Measurements from ENCODE around the gene COL23A1. TPM values are rescaled to one million over a fixed set of nuclear protein-coding genes. Genes with fewer than 3 reads are reported as not detected.

The COL23A1 gene
- total RNA-seq, 1 donor from 2014 or later: not detected

DNA sequence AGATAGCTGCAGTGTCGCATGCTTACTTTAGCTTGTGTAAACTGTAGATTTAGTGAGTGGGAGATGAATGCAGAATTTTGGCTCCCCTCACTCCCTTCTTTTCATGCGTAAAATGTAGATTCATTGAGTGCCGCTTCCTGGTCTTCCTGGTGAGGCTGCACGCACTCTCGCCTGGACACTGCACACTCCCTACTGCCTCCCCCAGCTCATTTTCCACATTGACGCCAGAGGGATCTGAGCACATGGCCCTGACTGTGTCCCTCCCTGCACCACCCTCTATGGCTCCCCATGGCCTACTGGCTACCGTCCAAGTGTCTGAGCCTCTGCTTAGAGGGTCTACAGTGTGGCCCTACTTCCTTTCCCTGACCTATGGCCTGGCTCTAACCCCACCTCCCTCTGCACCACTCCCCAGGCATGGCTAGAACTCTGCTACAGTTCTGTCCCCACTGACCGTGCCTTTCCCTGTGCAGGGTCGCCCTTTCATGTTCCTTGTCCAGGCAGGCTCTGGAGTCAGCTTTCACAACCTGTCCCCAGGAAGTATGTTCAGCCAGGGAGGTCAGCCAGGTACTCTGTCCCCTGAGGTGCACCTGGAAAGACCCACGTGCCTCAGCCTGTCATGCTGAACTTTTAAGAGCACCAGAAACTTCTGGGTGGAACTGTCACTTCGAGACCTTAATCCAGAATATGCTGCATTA is 160.6 kb downstream of the COL23A1 start:
- no peak for DNase-seq (ENCODE audit: extremely low read depth, low read depth, low spot score)

DNA sequence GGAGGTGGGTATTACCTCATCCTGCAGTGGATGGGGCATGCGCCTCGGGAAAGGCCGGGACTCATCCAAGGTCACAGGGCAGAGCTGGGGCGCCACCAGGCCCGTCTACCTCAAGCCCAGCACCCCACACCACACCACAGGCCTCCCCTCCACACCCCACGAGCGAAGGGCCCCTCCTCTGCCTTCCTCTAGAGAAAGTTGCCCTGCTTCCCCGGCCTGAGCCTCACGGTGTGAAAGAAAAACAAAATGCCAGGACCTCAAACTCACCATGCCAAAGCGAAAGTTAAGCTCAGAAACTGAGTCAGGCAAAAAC is 161.1 kb downstream of the COL23A1 start:
- no peak for DNase-seq (ENCODE audit: extremely low read depth, low read depth, low spot score)

DNA sequence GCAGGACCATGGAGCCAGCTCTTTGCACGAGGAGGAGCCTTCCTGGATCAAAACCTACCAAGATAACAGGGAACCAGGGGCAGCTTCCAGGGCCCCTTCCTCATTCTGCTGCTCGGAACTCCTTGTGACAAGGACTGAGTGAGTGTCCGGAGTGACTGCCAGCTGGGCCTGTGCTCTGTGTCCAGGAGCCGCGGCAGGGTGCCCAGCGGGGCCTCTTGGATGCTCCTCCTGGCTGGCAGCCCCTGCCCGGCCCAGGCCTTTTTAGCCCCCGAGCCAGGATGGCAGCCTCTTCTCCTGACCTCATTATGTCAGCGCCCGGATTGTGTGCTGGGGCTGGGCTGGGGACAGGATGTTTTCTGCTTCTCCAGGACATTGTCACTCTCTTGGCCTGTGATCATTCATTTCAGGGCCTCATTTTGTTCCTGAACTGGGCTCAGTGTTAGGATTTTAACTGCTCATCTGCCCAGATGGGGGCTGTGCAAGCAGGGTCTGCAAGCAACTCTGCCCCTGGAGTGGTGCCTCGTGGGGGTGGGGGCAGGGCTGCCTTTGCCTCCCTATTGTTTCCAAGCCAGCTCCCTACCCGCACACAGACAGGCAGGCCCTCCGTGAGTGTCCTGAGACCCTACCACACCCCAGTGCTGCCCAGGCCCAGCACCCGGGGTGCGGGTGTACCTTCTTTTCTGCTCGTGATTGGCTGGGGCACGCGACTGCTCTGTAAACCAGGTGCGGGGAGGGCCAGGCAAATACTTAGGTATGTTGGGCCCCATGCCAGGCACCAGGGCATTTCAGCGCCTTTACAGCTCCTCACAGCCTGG is 161.6 kb downstream of the COL23A1 start:
- no peak for DNase-seq (ENCODE audit: extremely low read depth, low read depth, low spot score)

DNA sequence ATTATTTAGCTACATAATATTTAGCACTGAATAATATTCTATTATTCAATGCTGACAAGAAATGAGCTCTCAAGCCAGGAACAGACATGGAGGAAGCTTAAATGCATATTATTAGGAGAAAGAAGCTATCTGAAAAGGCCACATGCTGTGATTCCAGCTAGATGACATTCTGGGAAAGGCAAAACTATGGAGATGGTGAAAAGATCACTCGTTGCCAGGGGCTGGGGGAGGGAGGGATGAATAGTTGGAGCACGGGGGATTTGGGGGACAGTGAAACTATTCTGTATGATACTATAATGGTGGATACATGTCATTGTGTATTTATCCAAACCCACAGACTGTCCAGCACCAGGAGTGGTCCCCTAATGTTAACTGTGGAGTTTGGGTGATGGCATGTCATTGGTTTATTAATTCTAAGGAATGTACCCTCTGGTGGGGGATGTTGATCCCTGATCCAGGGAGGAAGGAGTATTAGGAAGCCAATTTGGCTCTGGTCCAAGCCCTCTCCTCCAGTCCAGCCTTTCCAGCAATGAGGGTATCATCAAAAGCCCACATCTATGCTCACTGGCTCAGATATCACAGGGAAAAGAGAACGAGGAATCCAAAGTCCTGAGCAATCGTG is 162.5 kb downstream of the COL23A1 start:
- no peak for DNase-seq (ENCODE audit: extremely low read depth, low read depth, low spot score)

DNA sequence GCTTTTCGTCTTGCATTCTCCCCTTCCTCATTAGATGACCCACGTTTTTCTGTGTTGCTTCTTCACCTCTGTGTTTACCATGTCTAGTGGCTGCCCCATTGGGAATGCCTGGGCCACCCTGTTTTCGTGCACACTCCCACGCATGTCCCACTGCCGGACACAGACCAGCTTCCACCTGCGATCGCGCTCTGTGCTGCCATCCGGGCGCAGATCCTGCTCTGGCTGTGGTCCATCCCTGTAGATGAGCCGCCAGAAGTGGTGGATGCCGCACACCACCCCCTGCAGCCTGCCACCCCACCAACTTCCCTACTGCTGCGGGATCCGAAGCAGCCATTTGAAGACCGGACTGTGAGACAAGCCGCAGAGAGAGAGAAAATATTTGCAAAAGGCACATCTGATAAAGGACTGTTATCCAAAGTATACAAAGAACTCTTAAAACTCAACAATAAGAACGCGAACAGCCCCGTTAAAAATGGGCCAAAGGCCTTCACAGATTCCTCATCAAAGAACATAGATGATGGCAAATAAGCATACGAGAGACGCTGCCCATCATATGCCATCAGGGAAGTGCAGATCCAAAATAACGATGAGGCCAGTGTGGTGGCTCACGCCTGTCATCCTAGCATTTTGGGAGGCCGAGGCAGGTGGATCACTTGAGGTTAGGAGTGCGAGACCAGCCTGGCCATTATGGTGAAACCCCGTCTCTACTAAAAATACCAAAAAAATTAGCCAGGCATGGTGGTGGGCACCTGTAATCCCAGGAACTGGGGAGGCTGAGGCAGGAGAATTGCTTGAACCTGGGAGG is 163.7 kb downstream of the COL23A1 start:
- DNase-seq (ENCODE audit: extremely low read depth, low read depth, low spot score): no peak

DNA sequence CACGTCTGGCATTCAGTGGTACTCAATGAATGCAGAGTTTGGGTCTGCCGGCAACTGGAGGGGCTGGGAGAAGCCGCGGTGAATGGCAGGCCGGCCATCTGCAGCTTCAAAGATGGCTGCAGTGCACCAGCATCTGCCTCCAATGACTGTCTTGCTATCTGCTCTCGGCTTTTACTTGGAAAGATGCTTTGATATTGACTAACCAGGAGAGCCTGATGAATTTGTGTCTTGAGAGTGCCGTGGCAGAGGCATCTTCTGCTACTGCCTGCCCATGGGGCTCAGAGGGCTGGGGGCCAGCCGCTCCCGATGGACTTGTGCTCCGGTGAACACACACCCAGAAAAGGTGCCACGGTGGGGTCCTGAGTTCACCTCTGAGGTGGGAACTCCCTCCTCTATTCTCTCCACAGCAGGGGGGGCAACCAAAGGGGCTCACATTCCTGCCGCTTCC is 164.5 kb downstream of the COL23A1 start:
- no peak for DNase-seq (ENCODE audit: extremely low read depth, low read depth, low spot score)

DNA sequence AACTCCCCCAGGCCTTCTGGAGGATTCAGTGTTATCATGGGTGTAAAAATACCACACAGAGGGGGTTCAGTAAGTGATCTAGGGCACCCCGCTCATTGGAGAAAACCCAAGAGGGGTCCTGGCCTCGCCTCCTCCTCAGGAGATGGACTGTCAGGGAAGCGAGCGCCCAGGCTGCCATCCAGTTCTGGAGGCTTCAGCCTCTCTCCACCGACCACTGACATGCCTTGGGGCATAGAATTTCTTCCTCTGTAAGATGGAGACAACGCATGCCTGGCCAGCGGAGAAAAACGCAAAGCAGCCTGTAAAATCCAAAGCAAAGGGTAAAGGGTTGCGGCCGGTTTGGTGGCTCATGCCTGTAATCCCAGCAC is 165.4 kb downstream of the COL23A1 start:
- no peak for DNase-seq (ENCODE audit: extremely low read depth, low read depth, low spot score)

DNA sequence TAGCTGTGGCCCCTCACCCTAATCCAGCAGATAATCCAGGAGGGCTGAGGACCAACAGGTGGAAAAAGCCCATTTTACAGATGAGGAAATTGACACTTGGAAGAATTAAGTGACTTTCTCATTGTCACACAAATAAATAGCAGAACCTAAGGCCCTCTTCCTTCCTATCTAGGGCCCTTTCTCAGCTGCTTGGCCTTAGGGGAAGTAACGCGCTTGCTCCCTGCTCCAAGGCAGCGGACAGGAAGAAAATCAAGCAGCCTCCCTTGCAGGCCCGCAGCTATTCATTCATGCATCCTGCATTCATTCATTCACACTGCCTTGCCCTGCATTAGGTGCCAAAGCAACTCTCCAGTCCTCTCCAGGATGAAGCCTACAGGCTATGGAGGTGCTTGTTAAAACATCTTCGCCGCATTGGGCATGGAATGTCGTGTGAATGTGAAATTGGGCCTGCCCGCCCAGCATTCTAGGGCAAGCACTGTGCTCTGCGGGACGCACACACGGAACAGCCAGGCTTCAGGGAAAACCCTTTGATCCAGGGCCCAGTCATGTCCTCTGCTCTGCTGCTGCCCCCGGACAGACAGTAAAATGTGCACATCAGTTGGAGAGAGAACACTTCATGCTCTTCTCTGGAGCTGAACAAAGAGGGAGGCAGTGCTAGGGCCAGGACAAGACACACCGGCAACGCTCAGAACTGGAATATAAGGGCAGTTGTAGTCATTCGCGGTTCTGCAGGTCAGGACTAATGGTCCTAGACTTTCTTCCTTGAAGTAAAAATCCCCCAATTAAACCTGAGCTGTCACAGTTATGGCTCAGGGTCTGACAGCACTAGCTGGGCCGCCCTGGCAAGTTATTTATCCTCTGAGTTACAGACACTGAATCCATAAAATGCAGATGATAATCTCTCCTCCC is 166.0 kb downstream of the COL23A1 start:
- no peak for DNase-seq (ENCODE audit: extremely low read depth, low read depth, low spot score)

DNA sequence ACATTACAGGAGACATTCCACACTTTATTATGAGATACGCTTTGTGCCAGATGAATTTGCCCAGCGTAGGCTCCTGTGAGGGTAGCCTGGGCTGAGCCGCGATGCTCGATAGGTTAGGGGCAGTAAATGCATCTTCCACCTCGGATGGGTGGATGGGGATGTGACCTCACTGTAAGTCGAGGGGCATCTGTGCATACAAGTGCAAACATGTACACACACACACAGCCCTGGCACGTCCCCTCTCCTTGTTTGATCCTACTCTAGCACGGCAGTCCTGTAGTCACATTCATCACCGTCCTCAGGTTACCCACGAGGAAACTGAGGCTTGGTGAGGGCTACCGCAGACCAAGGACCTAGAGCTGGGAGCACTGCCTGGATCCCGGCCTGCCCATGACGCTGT is 166.8 kb downstream of the COL23A1 start:
- no peak for DNase-seq (ENCODE audit: extremely low read depth, low read depth, low spot score)

DNA sequence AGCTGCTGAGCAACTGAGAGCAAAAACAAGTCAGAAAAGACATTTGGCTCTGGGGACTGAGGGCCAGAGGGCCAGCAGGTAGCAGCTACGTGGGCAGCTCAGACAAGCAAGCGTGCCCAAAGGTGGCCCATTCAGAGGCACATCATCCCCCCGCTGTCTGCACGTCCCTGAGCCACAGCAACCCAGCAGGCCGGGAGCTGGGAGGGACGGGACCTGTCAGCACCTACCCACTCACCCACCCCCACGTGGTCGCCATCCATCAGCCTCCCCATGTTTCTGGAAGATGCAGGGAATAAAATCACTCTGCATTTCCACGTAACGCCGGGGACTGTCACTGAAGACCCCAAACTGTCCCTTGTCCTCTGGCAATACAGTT is 167.8 kb downstream of the COL23A1 start:
- DNase-seq (ENCODE audit: extremely low read depth, low read depth, low spot score): no peak

DNA sequence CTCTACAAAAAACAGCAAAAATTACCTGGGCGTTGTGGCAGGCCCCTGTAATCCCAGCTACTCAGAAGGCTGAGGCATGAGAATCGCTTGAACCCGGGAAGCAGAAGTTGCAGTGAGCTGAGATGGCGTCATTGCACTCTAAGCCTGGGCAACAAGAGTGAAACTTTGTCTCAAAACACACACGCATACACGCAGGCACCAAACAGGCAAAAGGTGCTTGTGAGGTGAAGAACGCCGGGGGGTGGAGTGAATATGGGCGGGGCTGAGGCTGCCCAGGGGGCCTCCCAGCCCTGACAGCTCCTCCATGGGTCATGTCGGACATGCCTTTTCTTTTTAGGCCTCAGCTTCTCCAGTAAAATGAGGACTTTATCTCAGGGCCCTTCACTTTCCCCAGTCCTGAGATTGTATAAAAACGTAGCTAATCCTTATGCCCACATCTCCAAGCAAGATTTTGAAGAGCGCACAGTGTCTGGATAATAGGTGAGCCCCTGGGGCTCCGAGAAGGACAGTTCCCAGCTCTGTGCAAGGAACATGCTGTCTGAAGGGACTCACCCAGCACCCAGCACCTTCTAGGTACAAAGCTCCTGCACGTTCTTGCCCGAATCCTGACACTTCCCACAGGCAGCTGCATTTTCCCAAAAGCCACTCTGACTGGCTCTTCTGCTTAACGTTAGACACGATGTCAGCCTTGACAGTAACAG is 168.3 kb downstream of the COL23A1 start:
- DNase-seq (ENCODE audit: extremely low read depth, low read depth, low spot score): no peak

DNA sequence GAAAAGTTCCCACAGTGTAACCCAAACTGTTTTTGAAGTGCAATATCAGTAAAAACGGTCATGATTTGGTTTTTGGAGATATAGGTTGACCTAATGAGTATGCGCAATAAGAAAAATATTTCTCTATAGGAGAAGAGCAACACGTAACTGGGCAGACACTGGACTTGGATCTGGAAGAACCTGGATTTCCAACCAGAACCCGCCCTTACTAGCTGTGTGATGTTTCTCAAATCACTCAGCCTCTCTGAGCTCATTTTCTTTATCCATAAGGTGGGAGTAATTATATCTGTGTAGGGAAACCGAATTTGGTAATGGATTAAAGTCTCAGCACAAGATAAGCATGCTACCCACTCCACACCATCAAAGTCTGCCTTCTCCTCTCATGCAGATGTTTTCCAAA is 169.1 kb downstream of the COL23A1 start:
- DNase-seq (ENCODE audit: extremely low read depth, low read depth, low spot score): no peak

DNA sequence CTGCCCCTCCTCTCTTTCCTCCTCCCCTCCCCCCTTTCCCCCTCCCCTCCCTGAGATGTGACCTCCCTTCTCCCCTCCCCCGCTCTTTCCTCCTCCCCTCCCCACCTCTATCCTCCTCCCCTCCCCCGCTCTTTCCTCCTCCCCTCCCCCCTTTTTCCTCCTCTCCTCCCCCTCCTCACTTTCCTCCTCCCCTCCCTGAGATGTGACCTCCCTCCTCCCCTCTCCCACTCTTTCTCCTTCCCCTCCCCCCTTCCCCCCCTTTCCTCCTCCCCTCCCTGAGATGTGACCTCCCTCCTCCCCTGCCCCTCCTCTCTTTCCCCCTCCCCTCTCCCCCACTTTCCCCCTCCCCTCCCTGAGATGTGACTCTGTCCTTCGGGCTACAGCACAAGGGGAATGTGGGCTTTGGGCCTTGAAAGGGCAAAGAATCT is 169.8 kb downstream of the COL23A1 start:
- no peak for DNase-seq (ENCODE audit: extremely low read depth, low read depth, low spot score)

DNA sequence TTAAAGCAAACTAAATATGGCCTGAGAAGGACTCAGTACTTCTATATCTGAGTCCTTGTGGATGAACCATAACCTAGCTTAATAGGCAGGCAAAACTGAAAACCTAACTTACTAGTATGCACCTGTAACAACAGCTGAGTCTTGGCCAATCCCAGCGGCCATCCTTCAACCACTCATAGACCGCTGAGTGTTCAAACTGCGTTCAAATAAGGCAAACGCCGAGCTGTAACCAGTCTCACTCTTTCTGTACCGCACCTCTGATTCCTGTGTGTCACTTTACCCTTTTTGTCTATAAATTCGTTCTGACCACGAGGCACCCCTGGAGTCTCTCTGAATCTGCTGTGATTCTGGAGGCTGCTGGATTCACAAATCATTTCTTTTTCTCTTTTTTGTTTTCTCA is 170.5 kb downstream of the COL23A1 start:
- no peak for DNase-seq (ENCODE audit: extremely low read depth, low read depth, low spot score)

DNA sequence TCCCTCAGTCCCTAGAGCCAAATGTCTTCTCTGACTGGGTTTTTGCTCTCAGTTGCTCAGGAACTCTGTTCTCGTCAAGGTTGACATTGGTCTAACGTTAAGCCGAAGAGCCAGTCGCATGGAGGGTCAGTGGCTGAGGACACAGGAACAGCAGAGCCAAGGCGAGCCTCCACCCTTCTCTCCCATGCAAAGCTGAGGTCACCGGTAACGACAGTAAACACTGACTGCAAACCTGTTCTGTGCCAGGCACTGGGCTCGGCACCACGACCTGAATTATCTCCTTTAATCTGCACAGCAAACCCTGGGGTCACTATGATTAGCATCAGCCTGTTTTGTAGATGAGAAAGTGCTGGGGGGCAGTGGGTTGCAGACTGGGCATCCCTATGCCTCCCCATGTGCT is 171.0 kb downstream of the COL23A1 start:
- no peak for DNase-seq (ENCODE audit: extremely low read depth, low read depth, low spot score)

DNA sequence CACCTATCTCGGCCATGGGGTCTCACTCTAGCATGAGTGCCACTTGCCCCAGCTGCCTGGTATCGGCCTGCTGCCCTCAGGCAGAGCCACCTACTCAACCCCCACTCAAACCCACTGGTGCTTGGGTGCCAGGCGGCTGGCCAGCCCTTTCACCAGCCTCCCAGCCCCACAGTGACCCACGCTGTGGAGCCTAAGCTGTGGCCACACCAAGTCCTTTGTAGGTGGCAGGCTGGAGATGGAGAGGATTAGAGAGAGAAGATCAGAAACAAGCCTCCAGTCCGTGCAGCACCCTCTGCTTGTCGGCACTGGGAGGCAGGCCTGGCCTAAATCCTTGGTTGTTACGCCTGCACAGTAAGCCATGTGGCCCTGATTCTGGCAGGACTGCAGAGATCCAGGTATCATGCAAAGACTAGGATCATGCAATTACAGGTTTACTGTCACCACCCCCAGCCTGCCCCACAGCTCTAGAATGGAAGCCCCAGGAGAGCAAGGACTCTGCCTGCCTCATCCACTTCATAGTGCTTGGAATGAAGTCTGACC is 171.7 kb downstream of the COL23A1 start:
- DNase-seq (ENCODE audit: extremely low read depth, low read depth, low spot score): no peak

DNA sequence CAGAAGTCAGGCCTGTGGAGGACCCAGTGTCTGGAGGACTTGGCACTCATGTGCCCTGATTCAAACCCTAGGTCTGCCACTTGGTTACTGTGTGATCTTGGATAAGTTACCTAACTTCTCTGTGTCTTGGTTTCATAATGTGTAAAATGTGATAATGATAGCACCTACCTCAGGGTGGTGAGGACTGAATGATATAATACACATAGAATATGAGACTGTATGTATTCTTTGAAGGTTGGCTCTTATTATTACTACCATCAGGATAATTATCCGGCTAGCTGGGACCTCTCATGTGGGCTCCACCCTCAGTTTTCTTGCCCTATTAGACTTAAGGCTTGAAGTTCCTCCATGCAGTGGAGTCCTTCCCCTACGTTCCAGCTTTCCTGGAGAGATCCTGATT is 172.2 kb downstream of the COL23A1 start:
- DNase-seq (ENCODE audit: extremely low read depth, low read depth, low spot score): no peak

DNA sequence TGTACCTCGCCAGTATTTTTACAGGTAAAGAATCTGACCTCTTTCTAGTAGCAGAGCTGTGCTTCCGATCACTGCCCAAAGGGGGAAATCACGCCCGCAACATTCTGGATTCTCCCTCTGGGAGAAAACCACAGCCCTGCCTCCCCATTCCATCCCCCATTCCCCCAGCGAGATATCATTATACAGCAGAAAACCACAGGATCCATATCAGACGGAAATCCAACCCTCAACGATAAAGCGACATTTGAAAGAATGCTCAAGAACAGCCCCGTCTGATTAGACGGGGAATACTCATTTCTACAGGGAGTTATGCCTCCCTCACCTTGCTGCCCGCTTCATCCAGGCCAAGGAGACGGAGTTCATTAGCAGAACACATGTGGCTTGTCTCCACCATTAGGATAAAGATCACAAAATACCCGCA is 172.8 kb downstream of the COL23A1 start:
- DNase-seq (ENCODE audit: extremely low read depth, low read depth, low spot score): no peak

DNA sequence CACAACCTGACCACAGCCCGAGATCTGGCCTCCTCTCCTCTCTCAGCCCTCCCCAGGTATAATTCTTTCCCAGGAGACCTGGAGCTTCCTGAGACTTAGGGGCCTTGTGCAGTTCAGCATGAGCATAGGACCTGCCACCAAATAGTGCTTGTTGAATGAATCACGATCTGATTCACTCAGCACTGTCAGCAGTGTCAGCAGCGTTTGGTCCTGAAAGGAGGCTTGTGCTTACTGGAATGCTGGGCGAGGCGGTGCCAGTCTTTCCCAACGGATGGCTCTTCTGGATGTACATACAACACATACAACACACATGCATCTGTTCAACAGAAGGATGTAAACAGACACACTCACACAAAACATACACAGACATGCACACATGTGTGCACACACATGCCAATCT is 173.3 kb downstream of the COL23A1 start:
- DNase-seq (ENCODE audit: extremely low read depth, low read depth, low spot score): no peak
